GM19324 (cell line): Measurements from ENCODE around the gene PRIMPOL.
A peak's percentile ranks its signal among the peaks of the same experiment; 100 is the strongest.
"Not testable (repeated sequence)": the region's sequence is repeated elsewhere in the genome, so short reads cannot be mapped to it uniquely, and the experiment has no call there.

Source experiments
- ATAC-seq: cut with Tn5 transposase; IDR thresholded peaks from one replicate; pipeline ENCODE4 v1.9.1; 2021; ENCODE audit warnings: mild to moderate bottlenecking, moderate library complexity; ENCODE audit not compliant: unreplicated experiment, low FRiP score

The PRIMPOL gene

DNA sequence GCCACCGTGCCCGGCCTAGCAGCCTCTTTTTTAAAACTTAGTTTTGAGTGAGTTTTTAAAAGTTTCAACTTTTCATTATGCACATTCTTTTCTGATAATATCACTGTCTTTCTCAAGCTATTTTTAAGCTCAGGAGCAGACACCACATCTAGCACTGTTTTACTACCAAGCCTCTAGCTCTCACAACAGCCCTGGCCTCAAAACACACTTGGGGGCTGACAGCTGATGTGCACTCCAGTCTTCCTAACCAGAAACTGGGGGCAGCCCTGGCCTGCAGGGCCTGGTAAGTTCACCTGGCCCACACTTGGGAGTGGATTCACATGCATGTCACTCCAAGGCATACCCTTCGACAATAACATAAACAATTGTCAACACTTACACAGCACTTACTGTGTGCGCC, 50.4 kb downstream of the PRIMPOL start:
- ATAC-seq = no peak

DNA sequence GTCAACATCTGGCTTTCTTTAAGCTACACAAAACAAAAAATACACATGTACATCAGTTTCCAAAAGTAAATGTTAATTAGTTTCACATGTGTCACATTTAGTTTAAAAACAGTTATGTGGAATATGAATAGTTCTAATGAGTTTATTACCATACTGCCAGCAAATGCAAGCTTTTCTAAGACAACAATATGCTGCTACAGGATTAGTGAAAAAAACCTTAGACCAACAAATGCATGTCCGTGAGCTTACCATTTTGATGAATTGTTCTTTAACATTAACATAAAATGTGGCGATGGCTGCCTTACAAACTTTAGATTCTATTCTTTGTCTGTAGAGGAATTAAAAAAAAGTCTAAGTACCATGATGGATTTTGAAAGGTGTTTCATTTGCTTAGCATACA, 52.6 kb downstream of the PRIMPOL start:
- no peak for ATAC-seq

DNA sequence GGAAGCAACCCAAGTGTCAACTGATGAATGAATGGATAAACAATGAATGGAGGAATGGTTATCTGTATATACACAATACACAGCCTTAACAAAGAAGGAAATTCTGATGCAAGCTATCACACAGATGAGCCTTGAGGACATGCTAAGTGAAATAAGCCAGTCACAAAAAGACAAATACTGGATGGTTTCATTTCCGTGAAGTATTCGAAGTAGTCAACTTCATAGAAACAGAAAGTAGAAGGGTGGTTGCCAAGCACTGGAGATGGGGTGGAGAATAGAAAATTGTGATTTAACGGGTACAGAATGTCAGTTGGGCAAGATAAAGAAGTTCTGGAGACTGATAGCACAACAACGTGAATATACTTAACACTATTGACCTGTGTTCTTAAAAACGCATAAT, 56.2 kb downstream of the PRIMPOL start:
- peak; percentile 81 for ATAC-seq

DNA sequence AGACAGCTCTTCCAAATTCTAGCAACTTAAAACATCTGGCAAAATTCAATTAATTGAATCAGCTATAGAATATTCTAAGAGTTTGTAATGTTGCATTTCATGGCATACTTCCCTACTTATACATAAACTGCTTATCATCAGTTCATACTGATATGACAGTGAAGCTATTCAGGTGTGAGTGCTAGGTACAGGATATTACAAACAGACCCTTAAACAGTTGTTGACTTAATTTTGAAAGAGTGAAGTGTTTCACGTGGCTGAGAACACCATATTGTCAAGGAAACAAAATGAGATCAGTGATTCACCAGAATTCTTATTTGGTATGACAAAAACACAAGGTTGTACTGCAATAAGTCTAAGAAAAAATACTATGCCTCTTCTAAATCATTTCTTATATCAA, 56.9 kb downstream of the PRIMPOL start:
- no peak for ATAC-seq

DNA sequence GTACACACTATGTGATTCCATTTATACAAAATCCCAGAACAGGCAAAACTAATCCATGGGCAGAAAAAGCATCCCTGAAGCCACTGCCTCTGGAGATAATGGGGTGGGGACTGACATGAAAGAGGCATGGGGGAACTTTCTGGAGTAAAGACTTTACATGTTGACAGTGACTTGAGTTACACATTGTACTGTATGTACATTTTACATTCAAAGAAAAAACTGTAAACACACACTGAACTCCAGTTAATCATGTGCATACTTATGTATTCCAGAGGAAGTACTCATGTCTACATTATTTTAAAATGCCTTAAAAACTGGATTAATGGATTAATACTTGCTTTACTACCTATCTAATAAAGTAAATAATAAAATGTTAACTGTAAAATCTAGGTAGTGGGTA, 62.8 kb downstream of the PRIMPOL start:
- no peak for ATAC-seq

DNA sequence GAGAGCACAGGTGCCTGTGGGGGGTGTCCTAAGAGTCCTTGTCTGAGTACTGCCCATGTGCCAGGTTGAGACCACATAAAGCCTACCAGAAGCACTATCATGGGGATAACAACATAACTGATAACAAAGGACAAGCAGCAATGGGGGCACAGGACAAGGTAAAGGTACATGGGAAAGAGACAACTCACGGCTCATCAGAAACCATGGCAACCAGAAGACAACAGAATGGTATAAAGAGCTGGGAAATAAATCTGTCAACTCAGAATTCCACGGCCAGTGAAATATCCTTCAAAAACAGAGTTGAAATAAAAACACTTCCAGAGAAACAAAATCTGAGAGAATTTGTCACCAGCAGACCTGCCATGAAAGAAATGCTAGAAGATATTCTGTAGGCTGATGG, 64.3 kb downstream of the PRIMPOL start:
- ATAC-seq = no peak

DNA sequence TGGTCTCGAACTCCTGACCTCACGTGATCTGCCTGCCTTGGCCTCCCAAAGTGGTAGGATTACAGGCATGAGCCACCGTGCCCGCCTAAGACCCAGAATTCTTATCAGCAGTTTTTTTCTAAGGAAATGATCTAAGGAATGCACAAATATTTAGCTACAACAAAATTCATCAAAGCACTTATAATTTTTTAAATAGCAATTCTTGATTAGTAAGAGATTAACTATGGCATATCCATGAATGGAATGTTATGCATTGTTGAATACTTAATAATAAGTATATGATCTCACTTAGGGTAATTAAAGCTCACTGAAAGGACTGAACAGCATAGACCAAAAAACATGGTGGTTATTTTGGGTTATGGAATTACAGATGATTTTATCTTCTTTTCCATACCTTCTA, 66.0 kb downstream of the PRIMPOL start:
- no peak for ATAC-seq

DNA sequence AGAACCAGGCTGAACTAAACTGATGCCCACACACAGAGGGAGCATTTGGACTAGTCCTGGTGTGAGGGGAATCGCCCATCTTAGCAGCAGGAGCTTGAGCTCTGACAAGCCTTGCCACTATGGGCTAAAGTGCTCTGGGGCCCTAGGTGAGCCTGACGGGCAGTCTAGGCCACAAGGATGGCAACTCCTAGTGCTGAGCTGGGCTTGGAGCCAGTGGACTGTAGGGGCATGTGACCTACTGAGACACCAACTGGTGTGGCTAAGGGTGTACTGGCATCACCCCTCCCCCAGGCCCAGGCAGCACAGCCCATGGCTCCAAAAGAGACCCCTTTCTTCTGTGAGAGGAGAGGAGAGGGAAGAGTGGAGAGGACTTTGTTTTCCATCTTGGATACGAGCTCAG, 69.9 kb downstream of the PRIMPOL start:
- ATAC-seq = no peak

DNA sequence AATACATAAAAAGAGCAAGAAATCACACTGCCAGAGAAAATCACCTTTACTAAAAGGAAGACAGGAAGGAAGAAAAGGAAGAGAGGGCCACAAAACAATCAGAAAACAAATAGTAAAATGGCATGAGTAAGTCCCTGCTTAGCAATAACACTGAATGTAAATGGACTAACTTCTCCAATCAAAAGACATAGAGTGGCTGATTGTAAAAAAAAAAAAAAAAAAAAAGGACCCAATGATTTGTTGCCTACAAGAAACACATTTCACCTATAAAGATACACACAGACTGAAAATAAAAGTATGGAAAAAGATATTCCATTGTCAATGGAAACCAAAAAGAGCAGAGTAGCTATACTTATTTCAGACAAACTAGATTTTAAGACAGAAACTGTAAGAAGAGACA, 71.7 kb downstream of the PRIMPOL start:
- no peak for ATAC-seq

DNA sequence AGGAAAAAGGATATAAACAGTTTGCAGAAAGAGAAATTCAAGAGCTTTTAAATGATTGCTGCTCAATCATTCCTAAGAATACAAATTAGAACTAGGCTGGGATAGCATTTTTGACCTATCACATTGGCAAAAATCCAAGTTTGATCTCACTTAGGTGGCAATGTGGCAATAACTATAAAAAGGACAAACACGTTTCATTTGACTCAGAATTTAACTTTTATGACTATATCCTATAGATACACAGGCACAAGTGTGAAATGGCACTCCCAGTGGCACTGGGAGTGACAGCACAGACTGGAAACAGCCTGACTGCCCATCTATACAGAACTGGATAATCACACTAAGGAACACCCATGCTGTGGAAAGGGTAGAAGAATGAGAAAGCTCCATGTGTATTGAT, 73.3 kb downstream of the PRIMPOL start:
- no peak for ATAC-seq

DNA sequence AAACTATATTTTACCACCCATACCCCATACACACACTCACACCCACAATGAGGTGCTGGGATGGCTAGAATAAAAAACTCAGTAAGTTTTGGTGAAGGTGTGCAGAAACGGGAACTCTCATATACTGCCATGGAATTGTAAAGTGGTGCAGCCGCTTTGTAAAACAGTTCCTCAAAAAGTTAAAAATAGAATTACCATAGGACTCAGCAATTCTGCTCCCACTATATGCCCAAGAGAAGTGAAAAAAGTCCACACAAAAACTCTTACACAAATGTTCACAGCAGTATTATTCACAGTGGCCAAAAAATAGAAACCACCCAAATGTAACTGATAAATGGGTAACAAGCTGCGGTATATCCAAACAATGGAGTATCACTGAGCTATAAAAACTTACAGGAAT, 77.9 kb downstream of the PRIMPOL start:
- no peak for ATAC-seq

DNA sequence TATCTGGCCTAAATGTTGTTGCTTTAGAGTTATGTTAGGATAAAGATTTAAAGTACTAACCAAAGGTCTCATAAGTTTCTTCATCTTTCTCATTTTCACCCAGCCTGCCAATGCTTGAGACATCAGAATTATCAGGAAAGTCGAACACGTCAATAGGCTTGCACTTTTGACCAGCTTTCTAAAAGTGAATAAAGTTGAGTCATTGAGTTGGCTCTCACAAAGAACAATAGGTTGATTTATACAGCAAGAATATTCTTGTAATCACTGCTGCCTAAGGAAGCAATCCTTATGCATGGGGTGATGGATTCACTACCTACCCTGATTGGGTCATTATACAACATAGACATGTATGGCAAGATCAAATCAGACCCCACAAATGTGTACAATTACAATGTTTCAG, 79.3 kb downstream of the PRIMPOL start:
- no peak for ATAC-seq

DNA sequence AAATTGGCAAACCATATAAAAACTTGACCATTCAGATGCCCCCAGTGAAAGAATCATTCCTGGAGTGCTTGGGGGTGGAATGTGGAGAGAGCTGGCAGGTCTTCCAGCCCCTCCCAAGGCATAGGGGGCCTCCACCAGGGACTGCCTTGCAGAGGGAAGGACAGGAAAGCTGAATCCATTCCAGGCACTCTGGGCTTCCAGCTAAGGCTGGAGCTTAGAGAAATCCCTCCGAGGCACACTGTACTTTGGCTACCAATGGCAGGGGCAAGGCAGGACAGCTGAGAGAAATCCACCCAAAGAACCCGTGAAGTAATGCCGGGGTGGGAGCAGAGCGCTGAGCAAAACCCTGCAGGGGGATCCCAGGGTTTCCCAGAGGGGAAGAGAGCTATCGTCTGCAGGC, 80.4 kb downstream of the PRIMPOL start:
- ATAC-seq = no peak

DNA sequence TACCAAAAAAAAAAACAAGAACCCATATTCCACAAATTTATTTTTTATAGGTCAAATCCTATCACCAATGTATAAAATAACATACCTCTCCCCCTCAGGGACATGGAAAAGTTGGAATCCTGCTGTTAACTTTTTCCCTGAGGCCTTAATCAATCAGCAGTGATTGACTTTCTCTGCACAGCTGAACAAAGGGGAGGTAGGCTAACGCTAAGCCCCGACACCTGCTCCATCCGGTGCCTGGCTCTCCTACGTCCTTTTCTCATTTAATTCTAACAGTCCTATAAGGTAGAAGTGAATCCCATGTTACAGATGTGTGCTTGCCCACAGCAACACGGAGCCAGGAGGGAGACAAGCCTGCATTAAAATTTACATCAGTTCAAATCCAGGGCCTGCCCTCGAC, 81.5 kb downstream of the PRIMPOL start:
- no peak for ATAC-seq

DNA sequence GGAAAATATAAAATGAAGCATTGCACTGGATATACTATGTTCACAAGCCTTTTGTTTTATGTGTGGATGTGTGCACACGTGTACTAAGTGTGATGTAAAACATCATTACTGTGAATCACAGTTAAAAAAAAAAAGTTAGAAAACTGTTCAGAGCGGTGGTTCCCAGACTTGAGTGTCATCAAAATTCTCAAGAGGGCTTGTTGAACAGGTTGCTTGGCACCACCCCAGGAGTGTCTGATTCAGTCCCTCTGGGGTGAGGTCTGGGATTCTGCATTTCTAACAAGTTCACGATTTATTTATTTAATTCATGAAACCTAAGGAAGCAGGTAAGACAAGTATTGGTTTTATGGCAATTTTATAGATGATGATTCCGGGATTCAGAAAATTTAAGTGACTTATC, 82.6 kb downstream of the PRIMPOL start:
- no peak for ATAC-seq

DNA sequence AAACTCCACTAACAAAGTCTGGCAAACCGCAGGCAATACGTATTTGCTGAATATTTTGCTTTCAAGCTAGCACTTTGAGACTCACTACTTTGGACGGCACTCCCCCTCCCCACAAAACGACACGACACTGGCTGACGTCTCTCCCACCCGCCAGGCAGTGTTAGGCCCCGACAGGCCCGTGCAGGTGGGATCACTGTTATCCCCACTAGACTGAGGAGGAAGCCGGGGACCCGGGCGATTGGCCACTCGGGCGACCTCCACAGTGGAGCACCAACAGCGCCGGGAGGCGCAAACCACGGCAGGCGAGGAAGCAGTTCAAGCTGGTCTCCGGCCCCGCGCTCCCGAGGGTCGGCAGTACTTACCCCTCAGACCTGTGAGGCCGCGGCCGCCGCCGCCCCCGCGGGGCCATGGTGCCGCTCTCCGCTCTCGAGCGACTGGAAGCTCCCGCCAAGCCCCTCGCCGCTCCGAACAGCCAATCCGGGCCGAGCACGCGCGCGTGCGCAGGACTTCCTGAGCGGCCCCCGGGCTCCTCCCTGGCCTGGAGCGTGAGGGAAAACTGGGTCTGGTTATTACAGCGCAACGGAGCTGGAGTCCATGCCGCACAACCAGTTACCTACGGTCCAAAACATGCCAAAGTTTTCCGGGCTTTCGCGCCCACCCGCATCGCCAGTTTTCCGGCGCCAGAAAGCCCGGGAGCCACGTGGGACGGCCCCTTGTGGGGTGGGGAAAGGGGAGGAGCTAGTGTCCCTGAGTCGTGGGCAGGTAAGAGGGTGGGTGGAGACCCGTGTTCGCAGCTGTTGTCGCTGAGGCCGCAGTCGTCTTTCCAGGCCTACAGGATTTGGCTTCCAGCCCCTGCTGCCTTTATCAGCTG, 84.4 kb downstream of the PRIMPOL start, which contains the start of gene CENPU:
Gene CENPU, minus strand, starts transcription at position 443 of the 871 bp plus-strand sequence. Its CDS starts 34 bp downstream, at position 409.
- ATAC-seq = peak; percentile 96

DNA sequence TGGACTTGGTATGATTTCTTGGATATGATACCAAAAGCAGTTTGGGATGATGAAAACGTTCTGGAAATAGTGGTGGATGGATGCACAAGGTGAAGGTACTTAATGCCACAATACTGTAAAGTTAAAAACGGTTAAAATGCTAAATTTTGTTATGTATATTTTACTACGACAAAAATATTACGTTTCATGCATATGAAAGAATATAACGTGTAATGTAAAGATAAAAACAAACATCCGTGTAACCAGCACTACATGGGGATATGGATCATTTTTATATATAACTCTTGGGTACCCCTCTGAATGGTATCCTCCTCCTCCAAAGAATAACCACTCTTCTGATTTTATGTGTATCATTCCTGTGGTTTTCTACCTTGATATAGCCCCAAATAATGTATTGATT, 85.2 kb downstream of the PRIMPOL start:
- no peak for ATAC-seq

DNA sequence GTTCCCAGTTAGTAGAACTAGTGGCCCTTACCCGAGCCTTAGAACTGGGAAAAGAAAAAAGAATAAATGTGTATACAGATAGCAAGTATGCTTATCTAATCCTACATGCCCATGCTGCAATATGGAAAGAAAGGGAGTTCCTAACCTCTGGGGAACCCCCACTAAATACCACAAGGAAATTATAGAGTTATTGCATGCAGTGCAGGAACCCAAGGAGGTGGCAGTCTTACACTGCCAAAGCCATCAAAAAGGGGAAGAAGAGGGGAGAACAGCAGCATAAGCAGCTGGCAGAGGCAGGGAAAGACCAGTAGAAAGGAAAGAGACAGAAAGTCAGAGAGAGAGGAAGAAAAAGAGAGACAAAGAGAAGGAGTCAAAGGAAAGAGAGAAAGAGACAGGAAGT, 90.0 kb downstream of the PRIMPOL start:
- ATAC-seq = not testable (repeated sequence)

DNA sequence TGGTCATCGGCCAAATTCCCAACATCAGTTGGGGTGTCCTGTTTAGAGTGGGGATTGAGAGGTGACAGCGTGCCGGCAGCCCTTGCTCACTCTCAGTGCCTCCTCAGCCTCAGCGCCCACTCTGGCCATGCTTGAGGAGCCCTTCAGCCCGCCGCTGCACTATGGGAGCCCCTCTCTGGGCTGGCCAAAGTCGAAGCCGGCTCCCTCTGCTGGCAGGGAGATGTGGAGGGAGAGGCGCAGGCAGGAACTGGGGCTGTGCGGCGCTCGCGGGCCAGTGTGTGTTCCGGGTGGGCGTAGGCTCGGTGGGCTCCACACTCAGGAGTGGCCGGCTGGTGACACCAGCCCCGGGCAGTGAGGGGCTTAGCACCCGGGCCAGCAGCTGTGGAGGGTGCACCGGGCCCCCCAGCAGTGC, 91.4 kb downstream of the PRIMPOL start:
- ATAC-seq = no peak

DNA sequence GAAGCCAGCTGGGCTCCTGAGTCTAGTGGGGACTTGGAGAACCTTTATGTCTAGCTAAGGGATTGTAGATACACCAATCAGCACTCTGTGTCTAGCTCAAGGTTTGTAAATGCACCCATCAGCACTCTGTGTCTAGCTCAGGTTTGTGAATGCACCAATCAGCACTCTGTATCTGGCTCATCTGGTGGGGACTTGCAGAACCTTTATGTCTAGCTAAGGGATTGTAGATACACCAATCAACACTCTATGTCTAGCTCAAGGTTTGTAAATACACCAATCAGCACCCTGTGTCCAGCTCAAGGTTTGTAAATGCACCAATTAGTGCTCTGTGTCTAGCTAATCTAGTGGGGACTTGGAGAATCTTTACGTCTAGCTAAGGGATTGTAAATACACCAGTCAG, 92.1 kb downstream of the PRIMPOL start:
- ATAC-seq = not testable (repeated sequence)

DNA sequence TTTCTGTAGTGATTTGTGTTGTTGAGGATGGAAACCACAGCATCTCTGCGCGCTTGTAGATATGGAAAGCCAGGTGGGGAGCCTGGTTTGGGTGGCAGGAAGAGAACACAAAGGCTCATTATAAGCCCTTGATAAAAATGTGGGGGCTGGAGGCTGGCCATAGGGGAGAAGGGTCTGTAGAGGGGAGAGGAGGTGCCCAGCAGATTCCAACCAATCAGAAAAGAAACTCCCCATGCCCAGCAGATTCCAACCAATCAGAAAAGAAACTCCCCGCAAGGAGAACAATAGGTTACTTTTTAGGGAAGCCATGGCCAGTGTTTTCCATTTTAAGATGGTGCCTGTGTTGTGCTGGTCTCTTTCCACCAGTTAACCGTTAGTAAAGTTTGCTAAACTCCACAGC, 94.1 kb downstream of the PRIMPOL start:
- no peak for ATAC-seq

DNA sequence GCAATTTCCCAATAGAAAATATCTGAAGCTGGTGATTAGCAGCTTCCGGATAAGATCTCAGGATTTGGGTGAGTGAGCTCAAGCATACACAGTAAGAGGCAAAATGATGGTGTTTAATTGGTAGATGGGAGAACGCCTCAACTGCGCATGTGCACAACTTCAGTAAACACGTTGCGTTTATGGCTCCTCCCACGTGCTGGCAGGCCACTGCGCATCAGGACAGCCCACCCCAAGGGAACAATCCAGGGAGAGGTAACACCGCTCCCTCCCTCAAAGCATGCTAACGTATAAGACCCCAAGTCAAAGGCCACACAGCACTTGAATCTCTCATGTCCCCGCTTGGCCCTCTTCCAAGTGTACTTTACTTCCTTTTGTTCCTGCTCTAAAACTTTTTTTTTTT, 94.7 kb downstream of the PRIMPOL start:
- no peak for ATAC-seq
